Naive thymus-derived CD4-positive, alpha-beta T cell (primary cell): ENCODE measurements around the gene CELA3A. TPM values are rescaled to one million over a fixed set of nuclear protein-coding genes. Genes with fewer than 3 reads are reported as not detected.
"Not testable (repeated sequence)": the region's sequence is repeated elsewhere in the genome, so short reads cannot be mapped to it uniquely, and the experiment has no call there.

Experiments
- ATAC-seq: fragments of 150-1000 bp; cut with Tn5 transposase; 2 replicates; pipeline ENCODE4 v1.10.0; 2021; ENCODE audit warnings: mild to moderate bottlenecking, moderate library complexity
- CTCF ChIA-PET: fragments of 350-600 bp; sonication (Branson Sonifier 250); formaldehyde crosslinking; loops from one replicate; lab custom pipeline; 2021; ENCODE audit warnings: antibody characterized with exemption; lab: Charles Lee
- POLR2A ChIA-PET: fragments of 350-600 bp; sonication (Branson Sonifier 250); formaldehyde crosslinking; loops from one replicate; lab custom pipeline; 2021; ENCODE audit warnings: antibody characterized with exemption, inconsistent platforms; lab: Charles Lee
- DNase-seq, 9 donors: peaks; one replicate each; pipeline versions ENCODE4 v3.0.0 to v3.0.0-alpha.2; 2020 to 2022; ENCODE audit warnings: mixed read lengths in 1 of 9
- H3K27ac ChIP-seq: one replicate; pipeline ENCODE4 v1.7.0; 2013; ENCODE audit warnings: mild to moderate bottlenecking, low read depth, low read length, moderate library complexity
- H3K27me3 ChIP-seq, 2 donors: one replicate each; pipeline ENCODE4 v1.7.0; 2013; ENCODE audit warnings: low read length in 2 of 2, mild to moderate bottlenecking in 2 of 2, moderate library complexity in 2 of 2; ENCODE audit not compliant: control insufficient read depth in 2 of 2, insufficient read depth in 2 of 2
- H3K36me3 ChIP-seq, 3 experiments: 1 replicate in 2 of 3; 2 replicates in 1 of 3; pipeline ENCODE4 v1.7.0; 2013; ENCODE audit warnings: low read length in 3 of 3, mild to moderate bottlenecking in 3 of 3, moderate library complexity in 1 of 3; ENCODE audit not compliant: insufficient read depth in 3 of 3, control insufficient read depth in 2 of 3
- H3K4me1 ChIP-seq, 2 donors: one replicate each; pipeline ENCODE4 v1.7.0; 2013; ENCODE audit warnings: low read length in 2 of 2, mild to moderate bottlenecking in 2 of 2, moderate library complexity in 1 of 2; ENCODE audit not compliant: control insufficient read depth in 2 of 2, insufficient read depth in 2 of 2
- H3K4me3 ChIP-seq: 2 replicates; pipeline ENCODE4 v1.7.0; 2013; ENCODE audit warnings: mild to moderate bottlenecking, low read length
- H3K9me3 ChIP-seq, 3 experiments: 1 replicate in 2 of 3; 2 replicates in 1 of 3; pipeline ENCODE4 v1.7.0; 2013; ENCODE audit warnings: low read length in 3 of 3; ENCODE audit not compliant: control insufficient read depth in 2 of 3
- H3K27ac Mint-ChIP-seq, 9 donors: one replicate each; pipeline ENCODE4 v1.8.0; 2020 to 2022; ENCODE audit warnings: mixed read lengths in 9 of 9, mild to moderate bottlenecking in 8 of 9, moderate library complexity in 5 of 9, inconsistent platforms in 2 of 9
- H3K27me3 Mint-ChIP-seq, 5 donors: one replicate each; pipeline ENCODE4 v1.8.0; 2021 to 2022; ENCODE audit warnings: mixed read lengths in 5 of 5, mild to moderate bottlenecking in 1 of 5
- H3K36me3 Mint-ChIP-seq, 5 donors: one replicate each; pipeline ENCODE4 v1.8.0; 2020 to 2022; ENCODE audit warnings: mixed read lengths in 5 of 5, mild to moderate bottlenecking in 3 of 5, inconsistent platforms in 1 of 5
- H3K4me1 Mint-ChIP-seq, 7 donors: one replicate each; pipeline ENCODE4 v1.8.0; 2020 to 2022; ENCODE audit warnings: mixed read lengths in 7 of 7, mild to moderate bottlenecking in 3 of 7, inconsistent platforms in 1 of 7
- H3K4me3 Mint-ChIP-seq, 10 donors: one replicate each; pipeline ENCODE4 v1.8.0; 2020 to 2022; ENCODE audit warnings: mild to moderate bottlenecking in 10 of 10, mixed read lengths in 10 of 10, moderate library complexity in 6 of 10, inconsistent platforms in 2 of 10
- H3K9me3 Mint-ChIP-seq, 11 donors: one replicate each; pipeline ENCODE4 v1.8.0; 2020 to 2022; ENCODE audit warnings: mixed read lengths in 11 of 11, mild to moderate bottlenecking in 4 of 11, inconsistent platforms in 1 of 11, moderate library complexity in 1 of 11
- intact Hi-C, 2 donors: fragments of 100-400 bp; cut with micrococcal nuclease; formaldehyde crosslinking; loops; one replicate each; pipeline ENCODE4 v1.15.1; 2023
- polyA plus RNA-seq, 2 donors: library from polyadenylated mRNA; unstranded; fragments of 300-500 nt; fragmentation: Illumina TruSeq; gene quantifications; one replicate each; pipeline ENCODE4 v1.2.3, GENCODE V29; 2021
- total RNA-seq, 6 experiments: library from RNA in 5 of 6; stranded (reverse) in 5 of 6; gene quantifications; 1 replicate in 5 of 6; 2 replicates in 1 of 6; pipeline ENCODE4 v1.2.3 and lab custom pipeline; 2021 to 2026

CELA3A gene
- total and polyA plus RNA-seq, 7 experiments from 2014 or later, result not detected

DNA sequence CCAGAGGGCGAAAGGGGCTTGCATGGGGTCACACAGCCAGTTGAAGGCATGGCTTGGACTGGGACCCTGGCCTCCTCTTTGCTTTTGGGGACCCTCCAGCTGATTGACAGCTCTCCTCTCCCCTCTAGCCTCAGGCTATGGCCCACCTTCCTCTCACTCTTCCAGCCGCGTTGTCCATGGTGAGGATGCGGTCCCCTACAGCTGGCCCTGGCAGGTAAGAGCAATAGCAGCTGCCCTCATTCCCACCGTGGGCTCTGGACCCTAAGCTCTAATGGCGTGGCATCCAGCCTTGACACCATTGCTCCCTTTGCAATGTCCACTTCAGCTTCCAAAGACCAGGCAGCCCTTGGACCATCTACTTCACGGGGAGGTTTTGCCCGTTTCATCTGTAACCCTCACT lies 1.4 kb downstream of the CELA3A start:
- POLR2A ChIA-PET, intact Hi-C loops, H3K27me3 Mint-ChIP-seq, H3K36me3 ChIP-seq, H3K4me3 ChIP-seq, CTCF ChIA-PET, H3K9me3 Mint-ChIP-seq, H3K27me3 ChIP-seq, H3K36me3 Mint-ChIP-seq, DNase-seq, H3K27ac ChIP-seq, H3K4me1 Mint-ChIP-seq, ATAC-seq, H3K4me3 Mint-ChIP-seq, H3K4me1 ChIP-seq, H3K9me3 ChIP-seq, H3K27ac Mint-ChIP-seq: not testable (repeated sequence)

DNA sequence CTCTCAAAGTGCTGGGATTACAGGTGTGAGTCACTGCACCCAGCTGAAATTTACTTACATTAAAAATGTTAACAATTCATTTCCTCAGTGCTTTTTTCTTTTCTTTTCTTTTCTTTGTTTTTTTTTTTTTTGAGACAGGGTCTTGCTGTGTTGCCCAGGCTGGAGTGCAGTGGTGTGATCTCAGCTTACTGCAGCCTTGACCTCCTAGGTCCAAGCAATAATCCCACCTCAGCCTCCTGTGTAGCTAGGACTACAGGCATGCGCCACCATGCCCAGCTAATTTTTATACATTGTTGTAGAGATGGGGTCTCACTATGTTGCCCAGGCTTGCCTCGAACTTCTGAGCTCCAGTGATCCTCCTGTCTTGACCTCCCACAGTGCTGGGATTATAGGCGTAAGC lies 2.5 kb downstream of the CELA3A start:
- CTCF ChIA-PET, result not testable (repeated sequence)

DNA sequence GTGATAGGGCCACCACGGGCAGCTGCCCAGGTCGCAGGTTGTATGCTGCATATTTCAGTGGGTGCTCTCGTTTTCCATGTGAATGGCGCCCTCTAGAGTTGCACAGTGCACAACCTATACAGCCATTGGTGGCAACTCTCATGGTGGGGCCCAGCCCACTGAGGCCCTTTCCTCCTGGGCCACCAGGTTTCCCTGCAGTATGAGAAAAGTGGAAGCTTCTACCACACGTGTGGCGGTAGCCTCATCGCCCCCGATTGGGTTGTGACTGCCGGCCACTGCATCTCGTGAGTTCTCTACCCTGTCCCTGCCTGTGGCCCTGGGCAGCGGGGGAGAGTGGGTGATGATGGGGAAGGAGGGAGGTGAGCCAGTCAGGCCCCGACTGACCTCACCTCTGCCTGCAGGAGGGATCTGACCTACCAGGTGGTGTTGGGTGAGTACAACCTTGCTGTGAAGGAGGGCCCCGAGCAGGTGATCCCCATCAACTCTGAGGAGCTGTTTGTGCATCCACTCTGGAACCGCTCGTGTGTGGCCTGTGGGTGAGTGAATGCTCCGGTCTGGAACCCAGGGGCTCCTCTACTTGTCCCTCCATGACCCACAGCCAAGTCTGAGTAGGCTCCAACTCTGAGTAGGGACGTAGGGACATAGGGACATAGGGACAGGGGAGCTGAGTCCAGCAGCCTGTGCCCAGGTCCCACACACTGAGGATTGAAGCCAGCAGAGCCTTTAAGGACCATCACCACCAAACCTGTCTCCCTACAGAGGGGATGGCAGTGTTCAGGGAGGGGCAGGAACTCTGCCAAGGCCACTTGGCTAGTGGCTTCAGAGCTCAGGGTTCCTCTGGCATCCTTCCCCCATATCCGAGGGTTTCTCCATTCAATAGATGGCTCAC lies 4.0 kb downstream of the CELA3A start:
- peak; percentile 67 for ATAC-seq
- H3K27me3 Mint-ChIP-seq, result not testable (repeated sequence)

More for the DNA sequence above, 2.5 kb downstream of the CELA3A start:
- ATAC-seq, H3K4me1 ChIP-seq, H3K36me3 Mint-ChIP-seq, H3K4me1 Mint-ChIP-seq, H3K27me3 Mint-ChIP-seq, H3K36me3 ChIP-seq, intact Hi-C loops, H3K9me3 Mint-ChIP-seq, H3K27me3 ChIP-seq, POLR2A ChIA-PET, H3K4me3 Mint-ChIP-seq, DNase-seq, H3K27ac ChIP-seq, H3K9me3 ChIP-seq, H3K4me3 ChIP-seq: not testable (repeated sequence)
- peak overlapping the region in 1 of 9 donors; percentile 55 for H3K27ac Mint-ChIP-seq

DNA sequence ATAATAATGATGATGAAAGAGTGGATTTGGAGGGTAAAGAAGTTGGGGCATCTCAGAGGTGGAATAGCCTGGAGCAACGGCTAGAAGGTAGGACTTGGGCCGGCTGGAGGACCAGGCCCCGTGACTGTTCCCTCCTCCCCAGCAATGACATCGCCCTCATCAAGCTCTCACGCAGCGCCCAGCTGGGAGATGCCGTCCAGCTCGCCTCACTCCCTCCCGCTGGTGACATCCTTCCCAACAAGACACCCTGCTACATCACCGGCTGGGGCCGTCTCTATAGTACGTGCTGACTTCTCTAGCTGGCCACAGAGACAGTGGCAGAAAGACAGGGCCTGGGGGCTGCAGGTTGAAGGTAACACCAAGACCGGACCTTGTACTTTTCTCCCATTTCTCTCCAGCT lies 5.3 kb downstream of the CELA3A start:
- POLR2A ChIA-PET, CTCF ChIA-PET, ATAC-seq, H3K9me3 ChIP-seq, H3K9me3 Mint-ChIP-seq, intact Hi-C loops, H3K4me3 Mint-ChIP-seq, H3K27me3 Mint-ChIP-seq, DNase-seq, H3K36me3 Mint-ChIP-seq, H3K27ac ChIP-seq, H3K36me3 ChIP-seq, H3K4me3 ChIP-seq, H3K4me1 Mint-ChIP-seq, H3K27me3 ChIP-seq, H3K27ac Mint-ChIP-seq, H3K4me1 ChIP-seq: not testable (repeated sequence)

More for the DNA sequence above, 4.0 kb downstream of the CELA3A start:
- H3K4me3 ChIP-seq, H3K4me1 Mint-ChIP-seq, intact Hi-C loops, POLR2A ChIA-PET, H3K27ac ChIP-seq, H3K27me3 ChIP-seq, H3K9me3 ChIP-seq, H3K36me3 Mint-ChIP-seq, H3K4me3 Mint-ChIP-seq, H3K4me1 ChIP-seq, H3K9me3 Mint-ChIP-seq, H3K27ac Mint-ChIP-seq, H3K36me3 ChIP-seq: not testable (repeated sequence)
- CTCF ChIA-PET, result interaction anchor here (0.5 kb wide), 1 partner anchor 175 kb away, joined by 3 read pairs; no protein-coding TSS in a partner anchor
- DNase-seq, result peak in 3 of 9 donors; percentile 8 to 40 (median 11)

DNA sequence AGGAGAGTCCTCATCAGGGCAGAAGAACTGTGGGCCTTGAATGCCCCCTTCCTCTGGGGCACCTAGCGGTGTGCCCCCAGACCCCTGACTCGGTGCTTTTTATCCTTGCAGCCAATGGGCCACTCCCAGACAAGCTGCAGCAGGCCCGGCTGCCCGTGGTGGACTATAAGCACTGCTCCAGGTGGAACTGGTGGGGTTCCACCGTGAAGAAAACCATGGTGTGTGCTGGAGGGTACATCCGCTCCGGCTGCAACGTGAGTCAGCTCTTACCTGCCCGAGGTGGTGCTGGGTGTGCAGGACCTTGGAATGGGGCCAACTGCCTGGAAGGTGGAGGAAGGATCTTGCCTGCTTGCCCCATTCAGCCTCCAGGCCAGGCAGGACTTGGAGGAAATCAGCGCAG lies 5.8 kb downstream of the CELA3A start:
- H3K27me3 Mint-ChIP-seq, DNase-seq, H3K9me3 ChIP-seq, H3K36me3 Mint-ChIP-seq, H3K27ac ChIP-seq, CTCF ChIA-PET, intact Hi-C loops, H3K4me1 Mint-ChIP-seq, H3K4me3 ChIP-seq, ATAC-seq, H3K4me3 Mint-ChIP-seq, POLR2A ChIA-PET, H3K4me1 ChIP-seq, H3K27me3 ChIP-seq, H3K9me3 Mint-ChIP-seq, H3K27ac Mint-ChIP-seq, H3K36me3 ChIP-seq: not testable (repeated sequence)

DNA sequence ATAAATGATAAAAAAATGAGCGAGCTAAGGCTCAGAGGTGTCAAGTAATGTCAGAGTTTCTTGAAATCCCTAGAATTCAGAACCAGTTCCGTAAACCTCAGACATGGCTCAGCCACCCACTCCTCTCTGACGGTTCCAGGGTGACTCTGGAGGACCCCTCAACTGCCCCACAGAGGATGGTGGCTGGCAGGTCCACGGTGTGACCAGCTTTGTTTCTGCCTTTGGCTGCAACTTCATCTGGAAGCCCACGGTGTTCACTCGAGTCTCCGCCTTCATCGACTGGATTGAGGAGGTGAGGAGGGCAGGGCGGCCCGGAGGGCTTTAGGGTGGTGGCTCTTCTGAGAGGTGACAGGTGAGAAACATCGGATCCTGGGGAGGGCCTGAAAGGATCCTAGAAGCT lies 8.1 kb downstream of the CELA3A start:
- H3K27ac Mint-ChIP-seq, POLR2A ChIA-PET, intact Hi-C loops, H3K36me3 Mint-ChIP-seq, H3K4me3 Mint-ChIP-seq, H3K4me1 Mint-ChIP-seq, H3K36me3 ChIP-seq, CTCF ChIA-PET, H3K27me3 ChIP-seq, H3K4me3 ChIP-seq, H3K4me1 ChIP-seq, H3K9me3 Mint-ChIP-seq, DNase-seq, ATAC-seq, H3K9me3 ChIP-seq, H3K27me3 Mint-ChIP-seq, H3K27ac ChIP-seq: not testable (repeated sequence)

DNA sequence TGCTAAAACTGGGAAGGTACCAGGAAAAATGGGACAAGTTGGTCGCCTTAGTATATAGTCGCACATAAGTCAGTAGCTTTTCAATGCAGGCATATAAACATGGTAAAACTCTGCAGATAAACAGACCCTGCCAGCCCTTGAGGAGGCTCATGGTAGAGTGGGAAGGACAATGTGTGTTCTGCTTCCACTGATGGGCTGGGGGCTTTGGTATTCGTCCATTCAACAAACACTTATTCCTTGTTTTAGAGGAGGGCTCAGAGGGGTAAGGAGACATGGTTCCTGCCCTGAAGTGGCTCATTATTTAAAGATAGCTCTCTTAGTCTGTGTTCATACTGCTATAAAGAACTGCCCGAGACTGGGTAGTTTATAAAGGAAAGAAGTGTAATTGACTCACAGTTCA lies 11.3 kb downstream of the CELA3A start:
- H3K27ac Mint-ChIP-seq, H3K27ac ChIP-seq: not testable (repeated sequence)

More for the DNA sequence above, 11.3 kb downstream of the CELA3A start:
- H3K4me1 ChIP-seq, H3K27me3 Mint-ChIP-seq, POLR2A ChIA-PET, intact Hi-C loops, ATAC-seq, CTCF ChIA-PET, H3K4me1 Mint-ChIP-seq, H3K9me3 Mint-ChIP-seq, H3K4me3 ChIP-seq, H3K36me3 ChIP-seq, H3K27me3 ChIP-seq, H3K9me3 ChIP-seq, H3K4me3 Mint-ChIP-seq, DNase-seq, H3K36me3 Mint-ChIP-seq: not testable (repeated sequence)
